Testis (tissue), 2 donors: ENCODE data around the gene ZNF583.

ENCODE experiments used
- POLR2A ChIP-seq: fragments of 450-650 bp; IDR thresholded peaks from one replicate; pipeline ENCODE4 v1.6.1; 2017; ENCODE audit warnings: antibody characterized with exemption, mild to moderate bottlenecking, moderate library complexity
- TF ChIP-seq, protein P1 (sequence below), 3 experiments: fragments of 450-650 bp in 2 of 3; fragments of 200-600 bp in 1 of 3; sonication (generic) in 1 of 3; IDR thresholded peaks; one replicate each; pipeline ENCODE4 v1.5.1; 2016 to 2019; ENCODE audit warnings: antibody characterized with exemption in 3 of 3, mild to moderate bottlenecking in 2 of 3, moderate library complexity in 1 of 3

DNA sequence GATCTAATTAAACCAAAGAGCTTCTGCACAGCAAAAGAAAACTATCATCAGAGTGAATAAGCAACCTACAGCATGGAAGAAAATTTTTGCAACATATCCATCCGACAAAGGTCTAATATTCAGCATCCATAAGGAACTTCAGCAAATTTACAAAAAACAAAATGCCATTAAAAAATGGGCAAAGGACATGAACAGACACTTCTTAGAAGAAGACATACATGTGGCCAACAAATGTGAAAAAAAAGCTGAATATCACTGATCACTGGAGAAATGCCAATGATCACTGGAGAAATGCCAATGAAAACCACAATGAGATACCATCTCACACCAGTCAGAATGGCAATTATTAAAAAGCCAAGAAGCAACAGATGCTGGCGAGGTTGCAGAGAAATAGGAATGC, 43.3 kb upstream of the ZNF583 start:
- no peak for TF ChIP-seq POLR2A
- TF ChIP-seq, protein P1, sequence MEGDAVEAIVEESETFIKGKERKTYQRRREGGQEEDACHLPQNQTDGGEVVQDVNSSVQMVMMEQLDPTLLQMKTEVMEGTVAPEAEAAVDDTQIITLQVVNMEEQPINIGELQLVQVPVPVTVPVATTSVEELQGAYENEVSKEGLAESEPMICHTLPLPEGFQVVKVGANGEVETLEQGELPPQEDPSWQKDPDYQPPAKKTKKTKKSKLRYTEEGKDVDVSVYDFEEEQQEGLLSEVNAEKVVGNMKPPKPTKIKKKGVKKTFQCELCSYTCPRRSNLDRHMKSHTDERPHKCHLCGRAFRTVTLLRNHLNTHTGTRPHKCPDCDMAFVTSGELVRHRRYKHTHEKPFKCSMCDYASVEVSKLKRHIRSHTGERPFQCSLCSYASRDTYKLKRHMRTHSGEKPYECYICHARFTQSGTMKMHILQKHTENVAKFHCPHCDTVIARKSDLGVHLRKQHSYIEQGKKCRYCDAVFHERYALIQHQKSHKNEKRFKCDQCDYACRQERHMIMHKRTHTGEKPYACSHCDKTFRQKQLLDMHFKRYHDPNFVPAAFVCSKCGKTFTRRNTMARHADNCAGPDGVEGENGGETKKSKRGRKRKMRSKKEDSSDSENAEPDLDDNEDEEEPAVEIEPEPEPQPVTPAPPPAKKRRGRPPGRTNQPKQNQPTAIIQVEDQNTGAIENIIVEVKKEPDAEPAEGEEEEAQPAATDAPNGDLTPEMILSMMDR (IDR thresholded peaks at IDR 0.05): no peak
